H1 (cell line): ENCODE results near the gene TSHR.

Experiments used
- CHD2 ChIP-seq: IDR thresholded peaks from 2 replicates; pipeline ENCODE4 v1.6.1; 2012; ENCODE audit warnings: low read length, improper control_type of control experiment
- KDM4A ChIP-seq: IDR thresholded peaks from one replicate; pipeline ENCODE4 v1.7.1; 2012; ENCODE audit warnings: low read depth, mild to moderate bottlenecking, moderate library complexity, low read length, inconsistent platforms; ENCODE audit not compliant: severe bottlenecking
- POLR2AphosphoS5 ChIP-seq: IDR thresholded peaks from 2 replicates; pipeline ENCODE4 v1.6.1; 2011; ENCODE audit warnings: low read depth, low read length
- SIRT6 ChIP-seq: IDR thresholded peaks from one replicate; pipeline ENCODE4 v1.7.1; 2012; ENCODE audit warnings: low read length, inconsistent platforms
- TAF1 ChIP-seq: IDR thresholded peaks from 2 replicates; pipeline ENCODE4 v1.6.1; 2011; ENCODE audit warnings: mild to moderate bottlenecking, low read depth, low read length
- TEAD4 ChIP-seq: IDR thresholded peaks from 2 replicates; pipeline ENCODE4 v1.6.1; 2012; ENCODE audit warnings: low read depth, low read length, inconsistent platforms, mixed read lengths
- YY1 ChIP-seq: IDR thresholded peaks from 2 replicates; pipeline ENCODE4 v1.6.1; 2011; ENCODE audit warnings: low read depth, mild to moderate bottlenecking, low read length
- TF ChIP-seq, protein P1 (sequence below), 3 experiments: IDR thresholded peaks; 1 replicate in 2 of 3; 2 replicates in 1 of 3; pipeline versions ENCODE4 v1.5.1 to v1.6.1; 2011; ENCODE audit warnings: low read length in 3 of 3, mild to moderate bottlenecking in 3 of 3, inconsistent platforms in 2 of 3, low read depth in 1 of 3, moderate library complexity in 1 of 3; ENCODE audit not compliant: insufficient read depth in 1 of 3; ENCODE audit errors: control extremely low read depth in 1 of 3
- TF ChIP-seq, protein P2 (sequence below): IDR thresholded peaks from 2 replicates; pipeline ENCODE4 v1.6.1; 2012; ENCODE audit warnings: inconsistent platforms

DNA sequence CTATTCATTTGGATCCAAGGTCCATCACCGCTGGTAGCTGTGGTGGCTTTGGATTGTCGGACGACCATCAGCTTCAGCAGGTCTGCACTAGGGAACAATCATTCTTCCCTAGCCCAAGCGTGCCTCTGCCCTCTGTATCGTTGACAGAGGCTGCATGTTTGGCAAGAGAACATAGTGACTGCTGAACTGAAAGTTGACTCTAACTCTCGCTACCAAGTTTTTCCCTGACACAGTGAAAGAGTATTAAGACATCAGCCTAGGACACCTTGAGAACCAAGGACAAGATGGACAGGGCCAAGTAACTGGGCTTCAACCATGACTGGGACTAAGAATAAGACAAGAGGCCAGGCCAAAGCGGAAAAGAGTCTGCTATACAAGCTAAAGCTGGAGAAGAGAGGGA is 26.3 kb downstream of the TSHR start:
- TF ChIP-seq, protein P1, sequence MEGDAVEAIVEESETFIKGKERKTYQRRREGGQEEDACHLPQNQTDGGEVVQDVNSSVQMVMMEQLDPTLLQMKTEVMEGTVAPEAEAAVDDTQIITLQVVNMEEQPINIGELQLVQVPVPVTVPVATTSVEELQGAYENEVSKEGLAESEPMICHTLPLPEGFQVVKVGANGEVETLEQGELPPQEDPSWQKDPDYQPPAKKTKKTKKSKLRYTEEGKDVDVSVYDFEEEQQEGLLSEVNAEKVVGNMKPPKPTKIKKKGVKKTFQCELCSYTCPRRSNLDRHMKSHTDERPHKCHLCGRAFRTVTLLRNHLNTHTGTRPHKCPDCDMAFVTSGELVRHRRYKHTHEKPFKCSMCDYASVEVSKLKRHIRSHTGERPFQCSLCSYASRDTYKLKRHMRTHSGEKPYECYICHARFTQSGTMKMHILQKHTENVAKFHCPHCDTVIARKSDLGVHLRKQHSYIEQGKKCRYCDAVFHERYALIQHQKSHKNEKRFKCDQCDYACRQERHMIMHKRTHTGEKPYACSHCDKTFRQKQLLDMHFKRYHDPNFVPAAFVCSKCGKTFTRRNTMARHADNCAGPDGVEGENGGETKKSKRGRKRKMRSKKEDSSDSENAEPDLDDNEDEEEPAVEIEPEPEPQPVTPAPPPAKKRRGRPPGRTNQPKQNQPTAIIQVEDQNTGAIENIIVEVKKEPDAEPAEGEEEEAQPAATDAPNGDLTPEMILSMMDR (IDR thresholded peaks at IDR 0.05; ENCODE audit: control extremely low read depth in 1 of 3, insufficient read depth in 1 of 3, low read depth in 1 of 3, low read length in 3 of 3) = no peak
- TF ChIP-seq, protein P2, sequence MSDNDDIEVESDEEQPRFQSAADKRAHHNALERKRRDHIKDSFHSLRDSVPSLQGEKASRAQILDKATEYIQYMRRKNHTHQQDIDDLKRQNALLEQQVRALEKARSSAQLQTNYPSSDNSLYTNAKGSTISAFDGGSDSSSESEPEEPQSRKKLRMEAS = no peak
- TF ChIP-seq POLR2AphosphoS5 (no peak), CHD2 (no peak), KDM4A (no peak), TEAD4 (no peak), SIRT6 (no peak), TAF1 (no peak), YY1 (no peak)
